Nephron progenitor cell (in vitro differentiated cells): ENCODE results near the gene CAPN2.

Source experiments
- DNase-seq: peaks from one replicate; pipeline ENCODE4 v3.0.0; 2021
- H3K27ac Mint-ChIP-seq: 2 replicates; pipeline ENCODE4 v1.8.0; 2021; ENCODE audit warnings: mild to moderate bottlenecking, moderate library complexity, mixed read lengths
- H3K27me3 Mint-ChIP-seq: 2 replicates; pipeline ENCODE4 v1.8.0; 2021; ENCODE audit warnings: mild to moderate bottlenecking, low read depth, mixed read lengths; ENCODE audit not compliant: poor library complexity
- H3K36me3 Mint-ChIP-seq: 2 replicates; pipeline ENCODE4 v1.8.0; 2021; ENCODE audit warnings: low read depth, mixed read lengths
- H3K4me1 Mint-ChIP-seq: 2 replicates; pipeline ENCODE4 v1.8.0; 2021; ENCODE audit warnings: mixed read lengths
- H3K4me3 Mint-ChIP-seq: 2 replicates; pipeline ENCODE4 v1.8.0; 2021; ENCODE audit warnings: mild to moderate bottlenecking, moderate library complexity, mixed read lengths
- H3K9me3 Mint-ChIP-seq: 2 replicates; pipeline ENCODE4 v1.8.0; 2021; ENCODE audit warnings: mild to moderate bottlenecking, moderate library complexity, mixed read lengths
- TF ChIP-seq, protein P1 (sequence below): fragments of 200-600 bp; sonication (generic); IDR thresholded peaks from 2 replicates; pipeline ENCODE4 v1.5.0; 2021; ENCODE audit warnings: antibody characterized with exemption

CAPN2 gene

DNA sequence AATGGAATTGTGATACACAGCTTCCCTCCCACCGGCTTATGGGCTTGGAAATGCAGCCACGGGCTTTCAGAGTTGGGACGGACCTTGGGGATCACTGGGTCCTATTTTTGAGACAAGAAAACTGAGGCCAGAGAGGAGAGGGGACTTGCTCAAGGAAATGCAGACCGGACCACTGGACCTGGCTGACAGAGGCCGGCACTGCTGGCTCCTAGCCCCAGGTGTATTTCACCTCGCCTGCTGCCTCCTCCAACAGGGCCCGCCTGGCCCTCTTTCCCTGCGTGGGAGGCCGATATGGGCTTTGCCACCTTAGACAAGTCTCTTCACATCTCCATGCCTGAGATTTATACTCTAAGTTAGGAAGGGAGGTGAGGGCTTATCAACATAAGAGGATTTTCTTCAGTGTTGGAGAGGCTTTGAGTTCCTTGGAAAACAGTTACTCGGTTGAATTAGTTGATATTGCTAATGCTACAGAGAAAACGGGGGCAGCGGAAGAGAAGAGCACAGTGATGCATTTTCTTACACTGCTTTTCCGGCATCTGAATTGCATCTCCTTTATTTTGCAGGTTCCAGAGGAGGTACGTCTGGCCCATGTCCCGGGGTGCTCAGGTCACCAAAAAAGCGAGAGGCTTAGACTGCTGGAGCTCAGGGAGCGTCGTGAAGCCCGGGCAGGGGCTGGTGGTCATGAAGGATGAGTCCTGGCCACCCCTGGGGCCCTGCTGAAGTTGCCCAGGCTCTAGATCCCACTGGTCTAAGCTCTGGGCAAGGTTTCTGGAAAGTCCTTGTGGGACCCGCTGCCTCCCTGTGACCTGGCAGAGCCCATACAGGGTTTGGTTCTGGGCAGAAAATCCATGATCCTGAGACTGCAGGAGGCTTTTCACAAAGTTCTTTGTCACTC lies 44.7 kb downstream of the CAPN2 start:
- Mint-ChIP-seq H3K9me3 (no peaks in the 10 kb centered on the region), H3K27me3 (no peaks in the 10 kb centered on the region), H3K36me3 (peaks cover 53% of the 10 kb centered on the region), H3K4me3 (no peak overlapping the region), H3K27ac (peak overlapping the region; percentile 81), H3K4me1 (peaks cover 15% of the 10 kb centered on the region)
- TF ChIP-seq, protein P1, sequence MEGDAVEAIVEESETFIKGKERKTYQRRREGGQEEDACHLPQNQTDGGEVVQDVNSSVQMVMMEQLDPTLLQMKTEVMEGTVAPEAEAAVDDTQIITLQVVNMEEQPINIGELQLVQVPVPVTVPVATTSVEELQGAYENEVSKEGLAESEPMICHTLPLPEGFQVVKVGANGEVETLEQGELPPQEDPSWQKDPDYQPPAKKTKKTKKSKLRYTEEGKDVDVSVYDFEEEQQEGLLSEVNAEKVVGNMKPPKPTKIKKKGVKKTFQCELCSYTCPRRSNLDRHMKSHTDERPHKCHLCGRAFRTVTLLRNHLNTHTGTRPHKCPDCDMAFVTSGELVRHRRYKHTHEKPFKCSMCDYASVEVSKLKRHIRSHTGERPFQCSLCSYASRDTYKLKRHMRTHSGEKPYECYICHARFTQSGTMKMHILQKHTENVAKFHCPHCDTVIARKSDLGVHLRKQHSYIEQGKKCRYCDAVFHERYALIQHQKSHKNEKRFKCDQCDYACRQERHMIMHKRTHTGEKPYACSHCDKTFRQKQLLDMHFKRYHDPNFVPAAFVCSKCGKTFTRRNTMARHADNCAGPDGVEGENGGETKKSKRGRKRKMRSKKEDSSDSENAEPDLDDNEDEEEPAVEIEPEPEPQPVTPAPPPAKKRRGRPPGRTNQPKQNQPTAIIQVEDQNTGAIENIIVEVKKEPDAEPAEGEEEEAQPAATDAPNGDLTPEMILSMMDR: no peak
- no peak for DNase-seq

GRCh38 chr1:223758734-223759133 lies 46.4 kb downstream of the CAPN2 start:
- Mint-ChIP-seq H3K9me3 (no peaks in the 10 kb centered on the region), H3K27me3 (no peaks in the 10 kb centered on the region), H3K27ac (no peak overlapping the region), H3K4me3 (no peak overlapping the region), H3K36me3 (peaks cover 49% of the 10 kb centered on the region), H3K4me1 (peaks cover 10% of the 10 kb centered on the region)
- TF ChIP-seq, protein P1: no peak
- DNase-seq: no peak

DNA sequence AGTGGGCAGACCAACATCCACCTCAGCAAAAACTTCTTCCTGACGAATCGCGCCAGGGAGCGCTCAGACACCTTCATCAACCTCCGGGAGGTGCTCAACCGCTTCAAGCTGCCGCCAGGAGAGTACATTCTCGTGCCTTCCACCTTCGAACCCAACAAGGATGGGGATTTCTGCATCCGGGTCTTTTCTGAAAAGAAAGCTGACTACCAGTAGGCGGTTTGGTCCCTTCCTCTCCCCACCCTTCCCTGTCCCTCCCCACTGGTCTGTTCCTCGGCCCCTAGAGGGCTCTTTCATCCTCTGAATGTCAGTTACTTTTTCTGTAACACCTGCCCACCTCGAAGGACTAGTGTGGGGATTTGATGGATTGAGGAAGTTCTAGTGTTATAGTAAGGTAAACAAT lies 46.9 kb downstream of the CAPN2 start:
- TF ChIP-seq, protein P1: no peak
- no peaks in the 10 kb centered on the region for H3K9me3 Mint-ChIP-seq
- H3K4me3 Mint-ChIP-seq: no peak overlapping the region
- H3K36me3 Mint-ChIP-seq: peaks cover 46% of the 10 kb centered on the region
- H3K27me3 Mint-ChIP-seq: no peaks in the 10 kb centered on the region
- peaks cover 10% of the 10 kb centered on the region for H3K4me1 Mint-ChIP-seq
- no peak overlapping the region for H3K27ac Mint-ChIP-seq
- DNase-seq: no peak

DNA sequence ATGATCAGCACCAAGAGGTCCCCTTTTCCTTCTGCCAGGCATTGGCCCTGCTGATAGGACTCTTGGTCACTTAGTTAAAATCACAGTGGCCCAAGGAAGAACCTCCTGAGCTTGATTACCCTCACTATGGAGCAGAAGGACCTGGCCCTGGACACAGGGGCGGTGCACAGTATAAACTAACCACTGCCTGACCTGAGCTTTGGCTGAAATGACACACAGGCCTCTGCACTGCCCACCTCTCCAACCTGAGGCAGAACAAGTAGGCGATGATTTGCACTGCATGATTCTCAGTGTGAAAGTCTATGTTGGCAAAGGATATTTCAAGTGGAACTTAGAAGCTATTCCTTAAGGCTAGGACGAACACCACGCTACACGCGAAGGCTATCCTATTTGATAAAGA lies 48.5 kb downstream of the CAPN2 start:
- Mint-ChIP-seq H3K27me3 (no peaks in the 10 kb centered on the region), H3K4me1 (peaks cover 18% of the 10 kb centered on the region), H3K27ac (no peak overlapping the region), H3K4me3 (no peak overlapping the region), H3K36me3 (peaks cover 51% of the 10 kb centered on the region), H3K9me3 (no peaks in the 10 kb centered on the region)
- TF ChIP-seq, protein P1: no peak
- DNase-seq: no peak

- TF ChIP-seq, protein P1: no peak
- H3K36me3 Mint-ChIP-seq: peaks cover 56% of the 10 kb centered on the region
- no peak for DNase-seq
- peaks cover 19% of the 10 kb centered on the region for H3K4me1 Mint-ChIP-seq
- H3K9me3 Mint-ChIP-seq: no peaks in the 10 kb centered on the region
- no peak overlapping the region for H3K4me3 Mint-ChIP-seq
- no peak overlapping the region for H3K27ac Mint-ChIP-seq
- H3K27me3 Mint-ChIP-seq: no peaks in the 10 kb centered on the region
Measured at GRCh38 chr1:223761411-223761810, 49.1 kb downstream of the CAPN2 start.

- no peak overlapping the region for H3K4me3 Mint-ChIP-seq
- TF ChIP-seq, protein P1: no peak
- peak overlapping the region; percentile 49 for H3K27ac Mint-ChIP-seq
- no peak for DNase-seq
- peaks cover 56% of the 10 kb centered on the region for H3K36me3 Mint-ChIP-seq
- H3K9me3 Mint-ChIP-seq: no peaks in the 10 kb centered on the region
- no peaks in the 10 kb centered on the region for H3K27me3 Mint-ChIP-seq
- peaks cover 19% of the 10 kb centered on the region for H3K4me1 Mint-ChIP-seq
Measured at GRCh38 chr1:223763251-223763650, 50.9 kb downstream of the CAPN2 start.
